DND-41 (cell line): Measurements from ENCODE around the gene ENTPD8.

Source experiments
- EZH2 ChIP-seq: IDR thresholded peaks from 3 replicates; pipeline ENCODE4 v1.6.1; 2012; ENCODE audit warnings: borderline replicate concordance, low read depth, mild to moderate bottlenecking, moderate library complexity, low read length, inconsistent platforms; ENCODE audit not compliant: severe bottlenecking
- TF ChIP-seq, protein P1 (sequence below): IDR thresholded peaks from 2 replicates; pipeline ENCODE4 v1.5.1; 2012; ENCODE audit warnings: borderline replicate concordance, low read length, moderate library complexity, mild to moderate bottlenecking; ENCODE audit not compliant: poor library complexity, severe bottlenecking; ENCODE audit errors: extremely low read depth

DNA sequence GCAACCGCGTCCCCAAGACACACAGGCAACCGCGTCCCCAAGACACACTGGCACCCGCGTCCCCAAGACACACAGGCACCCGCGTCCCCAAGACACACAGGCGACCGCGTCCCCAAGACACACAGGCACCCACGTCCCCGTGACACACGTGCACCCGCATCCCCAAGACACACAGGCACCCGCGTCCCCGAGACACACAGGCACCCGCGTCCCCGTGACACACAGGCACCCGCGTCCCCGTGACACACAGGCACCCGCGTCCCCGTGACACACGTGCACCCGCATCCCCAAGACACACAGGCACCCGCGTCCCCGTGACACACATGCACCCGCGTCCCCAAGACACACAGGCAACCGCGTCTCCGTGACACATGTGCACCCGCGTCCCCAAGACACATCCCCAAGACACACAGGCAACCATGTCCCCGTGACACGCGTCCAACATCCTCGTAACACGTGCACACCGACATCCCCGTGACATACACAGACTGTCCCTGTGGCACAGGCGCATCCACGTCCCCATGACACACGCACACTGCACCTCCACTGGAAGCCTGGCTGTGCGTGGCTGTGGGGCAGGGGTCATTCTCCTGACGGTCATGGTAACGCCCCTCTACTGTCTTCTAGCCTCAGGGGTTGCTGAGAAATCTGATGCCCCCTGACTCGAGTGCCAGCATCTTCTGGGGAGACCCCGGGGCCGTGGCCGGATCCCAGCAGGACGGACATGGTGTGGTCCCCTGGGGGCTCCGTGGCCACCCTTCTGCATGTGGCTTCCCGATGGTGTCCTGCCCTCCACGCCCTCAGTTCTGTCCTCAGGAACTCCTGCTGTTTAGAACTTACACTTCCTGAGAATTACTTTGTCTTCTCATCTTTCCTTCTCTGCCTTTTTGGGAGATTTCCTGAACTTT is 42.3 kb downstream of the ENTPD8 start:
- TF ChIP-seq, protein P1, sequence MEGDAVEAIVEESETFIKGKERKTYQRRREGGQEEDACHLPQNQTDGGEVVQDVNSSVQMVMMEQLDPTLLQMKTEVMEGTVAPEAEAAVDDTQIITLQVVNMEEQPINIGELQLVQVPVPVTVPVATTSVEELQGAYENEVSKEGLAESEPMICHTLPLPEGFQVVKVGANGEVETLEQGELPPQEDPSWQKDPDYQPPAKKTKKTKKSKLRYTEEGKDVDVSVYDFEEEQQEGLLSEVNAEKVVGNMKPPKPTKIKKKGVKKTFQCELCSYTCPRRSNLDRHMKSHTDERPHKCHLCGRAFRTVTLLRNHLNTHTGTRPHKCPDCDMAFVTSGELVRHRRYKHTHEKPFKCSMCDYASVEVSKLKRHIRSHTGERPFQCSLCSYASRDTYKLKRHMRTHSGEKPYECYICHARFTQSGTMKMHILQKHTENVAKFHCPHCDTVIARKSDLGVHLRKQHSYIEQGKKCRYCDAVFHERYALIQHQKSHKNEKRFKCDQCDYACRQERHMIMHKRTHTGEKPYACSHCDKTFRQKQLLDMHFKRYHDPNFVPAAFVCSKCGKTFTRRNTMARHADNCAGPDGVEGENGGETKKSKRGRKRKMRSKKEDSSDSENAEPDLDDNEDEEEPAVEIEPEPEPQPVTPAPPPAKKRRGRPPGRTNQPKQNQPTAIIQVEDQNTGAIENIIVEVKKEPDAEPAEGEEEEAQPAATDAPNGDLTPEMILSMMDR, result no peak
- no peak for TF ChIP-seq EZH2
